Measurements from ENCODE around the gene KDELR3. TPM values are rescaled to one million over a fixed set of nuclear protein-coding genes. Genes with fewer than 3 reads are reported as not detected.

The KDELR3 gene
- polyA plus RNA-seq, 1 donor from 2014 or later: 0.56 TPM

- Mint-ChIP-seq H3K27me3 (peaks cover 39% of the 10 kb centered on the region), H3K4me3 (no peak overlapping the region)
Observed at GRCh38 chr22:38448945-38449745, 18.8 kb upstream of the KDELR3 start.

GRCh38 chr22:38449776-38450175 lies 18.1 kb upstream of the KDELR3 start:
- no peak overlapping the region for H3K27ac Mint-ChIP-seq
- peaks cover 0 to 7% (median 5%) of the 10 kb centered on the region in 3 donors for H3K4me1 Mint-ChIP-seq
- peaks cover 37% of the 10 kb centered on the region for H3K27me3 Mint-ChIP-seq
- H3K9me3 Mint-ChIP-seq: peaks cover 0 to 2% (median 0%) of the 10 kb centered on the region in 3 donors
- H3K4me3 Mint-ChIP-seq: no peak overlapping the region
- H3K36me3 Mint-ChIP-seq: peaks cover 2% of the 10 kb centered on the region

More at GRCh38 chr22:38448945-38449745, 18.8 kb upstream of the KDELR3 start:
- peaks cover 0 to 2% (median 0%) of the 10 kb centered on the region in 3 donors for H3K9me3 Mint-ChIP-seq
- H3K27ac Mint-ChIP-seq: no peak overlapping the region
- peaks cover 0 to 3% (median 2%) of the 10 kb centered on the region in 3 donors for H3K4me1 Mint-ChIP-seq
- no peaks in the 10 kb centered on the region for H3K36me3 Mint-ChIP-seq

GRCh38 chr22:38450234-38450797 lies 17.6 kb upstream of the KDELR3 start:
- Mint-ChIP-seq H3K4me3 (peak overlapping the region in 1 of 4 donors; percentile 34), H3K9me3 (peaks cover 0 to 2% (median 0%) of the 10 kb centered on the region in 3 donors), H3K27me3 (peaks cover 35% of the 10 kb centered on the region), H3K27ac (peak overlapping the region in 1 of 3 donors; percentile 21), H3K36me3 (peaks cover 2% of the 10 kb centered on the region), H3K4me1 (peaks cover 0 to 7% (median 5%) of the 10 kb centered on the region in 3 donors)

- peaks cover 37% of the 10 kb centered on the region for H3K27me3 Mint-ChIP-seq
- no peak overlapping the region for H3K27ac Mint-ChIP-seq
- H3K9me3 Mint-ChIP-seq: peaks cover 0 to 2% (median 0%) of the 10 kb centered on the region in 3 donors
- peaks cover 3% of the 10 kb centered on the region for H3K36me3 Mint-ChIP-seq
- no peak overlapping the region for H3K4me3 Mint-ChIP-seq
- H3K4me1 Mint-ChIP-seq: peaks cover 2 to 8% (median 5%) of the 10 kb centered on the region in 3 donors
Observed at GRCh38 chr22:38451404-38451803, 16.5 kb upstream of the KDELR3 start.

- H3K27ac Mint-ChIP-seq: no peak overlapping the region
- peaks cover 42% of the 10 kb centered on the region for H3K27me3 Mint-ChIP-seq
- H3K9me3 Mint-ChIP-seq: peaks cover 0 to 2% (median 0%) of the 10 kb centered on the region in 3 donors
- H3K36me3 Mint-ChIP-seq: peaks cover 4% of the 10 kb centered on the region
- no peak overlapping the region for H3K4me3 Mint-ChIP-seq
- peaks cover 6 to 9% (median 9%) of the 10 kb centered on the region in 3 donors for H3K4me1 Mint-ChIP-seq
Observed at GRCh38 chr22:38451864-38452263, 16.0 kb upstream of the KDELR3 start.

GRCh38 chr22:38452373-38453065 lies 15.4 kb upstream of the KDELR3 start:
- peaks cover 9 to 12% (median 9%) of the 10 kb centered on the region in 3 donors for H3K4me1 Mint-ChIP-seq
- no peak overlapping the region for H3K4me3 Mint-ChIP-seq
- peaks cover 49% of the 10 kb centered on the region for H3K27me3 Mint-ChIP-seq
- no peak overlapping the region for H3K27ac Mint-ChIP-seq
- peaks cover 4% of the 10 kb centered on the region for H3K36me3 Mint-ChIP-seq
- peaks cover 0 to 2% (median 0%) of the 10 kb centered on the region in 3 donors for H3K9me3 Mint-ChIP-seq

- peaks cover 9 to 12% (median 9%) of the 10 kb centered on the region in 3 donors for H3K4me1 Mint-ChIP-seq
- no peak overlapping the region for H3K27ac Mint-ChIP-seq
- H3K27me3 Mint-ChIP-seq: peaks cover 54% of the 10 kb centered on the region
- peaks cover 4% of the 10 kb centered on the region for H3K36me3 Mint-ChIP-seq
- peak overlapping the region in 2 of 4 donors; percentile 61 to 73 for H3K4me3 Mint-ChIP-seq
- H3K9me3 Mint-ChIP-seq: peaks cover 0 to 2% (median 0%) of the 10 kb centered on the region in 3 donors
Observed at GRCh38 chr22:38453066-38453672, 14.7 kb upstream of the KDELR3 start.

- H3K27me3 Mint-ChIP-seq: peaks cover 62% of the 10 kb centered on the region
- H3K36me3 Mint-ChIP-seq: peaks cover 4% of the 10 kb centered on the region
- H3K9me3 Mint-ChIP-seq: peaks cover 0 to 2% (median 0%) of the 10 kb centered on the region in 3 donors
- peak overlapping the region in 2 of 4 donors; percentile 27 to 38 for H3K4me3 Mint-ChIP-seq
- H3K4me1 Mint-ChIP-seq: peaks cover 9 to 12% (median 9%) of the 10 kb centered on the region in 3 donors
- H3K27ac Mint-ChIP-seq: peak overlapping the region in 2 of 3 donors; percentile 4 to 57
Observed at GRCh38 chr22:38453996-38454352, 13.9 kb upstream of the KDELR3 start.

GRCh38 chr22:38454353-38455075 lies 13.4 kb upstream of the KDELR3 start:
- H3K9me3 Mint-ChIP-seq: peaks cover 0 to 2% (median 0%) of the 10 kb centered on the region in 3 donors
- H3K27ac Mint-ChIP-seq: peak overlapping the region in 2 of 3 donors; percentile 4 to 57
- peaks cover 4% of the 10 kb centered on the region for H3K36me3 Mint-ChIP-seq
- H3K27me3 Mint-ChIP-seq: peaks cover 66% of the 10 kb centered on the region
- peak overlapping the region; percentile 27 to 98 (median 88) for H3K4me3 Mint-ChIP-seq
- peaks cover 9 to 13% (median 12%) of the 10 kb centered on the region in 3 donors for H3K4me1 Mint-ChIP-seq

- peak within 1 kb of the TSS; percentile 27 to 98 (median 88) for H3K4me3 Mint-ChIP-seq
- peak within 1 kb of the TSS in 2 of 3 donors; percentile 4 to 57 for H3K27ac Mint-ChIP-seq
- H3K9me3 Mint-ChIP-seq: no peaks in the 10 kb centered on the region
- peaks cover 4% of the 10 kb centered on the region for H3K36me3 Mint-ChIP-seq
- peaks cover 66% of the 10 kb centered on the region for H3K27me3 Mint-ChIP-seq
- peaks cover 9 to 13% (median 12%) of the 10 kb centered on the region in 3 donors for H3K4me1 Mint-ChIP-seq
Observed at GRCh38 chr22:38455076-38455529, 12.8 kb upstream of the KDELR3 start, which contains the start of gene KCNJ4. TSS of gene KCNJ4 (minus strand) at chr22:38455199. CDS start at chr22:38428132, 27,067 bp downstream.

GRCh38 chr22:38455530-38456271 lies 12.2 kb upstream of the KDELR3 start:
- peak overlapping the region in 3 of 4 donors; percentile 48 to 90 (median 57) for H3K4me3 Mint-ChIP-seq
- peaks cover 4% of the 10 kb centered on the region for H3K36me3 Mint-ChIP-seq

GRCh38 chr22:38456272-38456835 lies 11.5 kb upstream of the KDELR3 start:
- Mint-ChIP-seq H3K4me3 (peak overlapping the region; percentile 69 to 90 (median 84)), H3K9me3 (no peaks in the 10 kb centered on the region), H3K36me3 (peaks cover 4% of the 10 kb centered on the region), H3K4me1 (peaks cover 9 to 15% (median 15%) of the 10 kb centered on the region in 3 donors), H3K27ac (peak overlapping the region in 2 of 3 donors; percentile 17 to 63), H3K27me3 (peaks cover 63% of the 10 kb centered on the region)

More at GRCh38 chr22:38455530-38456271, 12.2 kb upstream of the KDELR3 start:
- Mint-ChIP-seq H3K27me3 (peaks cover 64% of the 10 kb centered on the region), H3K4me1 (peaks cover 9 to 15% (median 15%) of the 10 kb centered on the region in 3 donors), H3K9me3 (no peaks in the 10 kb centered on the region), H3K27ac (no peak overlapping the region)

Measured in IgD-negative memory B cell (primary cell).